K562 (cell line): ENCODE measurements around the gene SLC49A4. TPM values are rescaled to one million over a fixed set of nuclear protein-coding genes. Genes with fewer than 3 reads are reported as not detected.

Experiments
- C11orf30 ChIP-seq: fragments of 450-650 bp; IDR thresholded peaks from 2 replicates; pipeline ENCODE4 v1.6.1; 2016; ENCODE audit warnings: low read depth, mild to moderate bottlenecking
- KDM2B ChIP-seq: fragments of 250-450 bp; sonication (Bioruptor Pico); IDR thresholded peaks from 2 replicates; pipeline ENCODE4 v1.8.0; 2021; ENCODE audit warnings: mild to moderate bottlenecking, moderate library complexity
- RBM25 ChIP-seq: fragments of 200-400 bp; formaldehyde crosslinking; IDR thresholded peaks from 2 replicates; pipeline ENCODE4 v1.6.1; 2018; ENCODE audit warnings: low read length, low read depth, moderate library complexity; ENCODE audit not compliant: severe bottlenecking
- STAT5B ChIP-seq: fragments of 250-450 bp; sonication (Bioruptor Pico); IDR thresholded peaks from 2 replicates; pipeline ENCODE4 v1.8.0; 2021; ENCODE audit warnings: mild to moderate bottlenecking, inconsistent platforms
- TEAD1 ChIP-seq, 2 experiments: fragments of 450-650 bp in 1 of 2; sonication (generic) in 1 of 2; formaldehyde crosslinking; IDR thresholded peaks; 2 replicates each; pipeline versions ENCODE4 v1.4.0 to v1.8.0; 2020 to 2022; ENCODE audit warnings: mild to moderate bottlenecking in 2 of 2, missing genetic modification reagents in 1 of 2
- ZBTB34 ChIP-seq: fragments of 250-450 bp; sonication (Bioruptor Pico); IDR thresholded peaks from 2 replicates; pipeline ENCODE4 v1.8.0; 2021; ENCODE audit warnings: mild to moderate bottlenecking, moderate library complexity
- ZBTB5 ChIP-seq: fragments of 450-650 bp; IDR thresholded peaks from 2 replicates; pipeline ENCODE4 v1.6.1; 2017; ENCODE audit warnings: antibody characterized with exemption
- ZNF274 ChIP-seq: IDR thresholded peaks from 2 replicates; pipeline ENCODE4 v1.6.1; 2011; ENCODE audit warnings: low read depth, mild to moderate bottlenecking, low read length, moderate library complexity, borderline replicate concordance
- polyA plus RNA-seq, 8 experiments: library from polyadenylated mRNA; depleted of rRNA in 4 of 8; stranded (reverse) in 5 of 8; unstranded in 3 of 8; fragments of >200 nt; fragmentation: Nextera tagmentation in 2 of 8; fragmentation: Illumina TruSeq in 1 of 8; extraction: Ambion mirVana in 2 of 8; extraction: Trizol in 1 of 8; gene quantifications; 2 replicates each; pipeline versions ENCODE4 v1.2.1 to v1.2.3, GENCODE V29; 2011 to 2014; ENCODE audit warnings: inconsistent platforms in 1 of 8, missing spikeins in 1 of 8
- total RNA-seq, 7 experiments: library from RNA; depleted of rRNA in 6 of 7; stranded (reverse); fragments of >200 nt in 6 of 7; fragmentation: Illumina TruSeq in 2 of 7; extraction: Trizol in 2 of 7; gene quantifications; 2 replicates each; pipeline versions ENCODE4 v1.2.1 to v1.2.3, GENCODE V29; 2011 to 2021; ENCODE audit warnings: low replicate concordance in 1 of 7
- TF ChIP-seq, protein P1 (sequence below), 2 experiments: fragments of 450-650 bp in 1 of 2; sonication (generic) in 1 of 2; formaldehyde crosslinking; conservative IDR thresholded peaks; 2 replicates each; pipeline versions ENCODE4 v1.4.0 to v1.8.1; 2020 to 2022; ENCODE audit warnings: mild to moderate bottlenecking in 1 of 2, missing genetic modification reagents in 1 of 2
- TF ChIP-seq, protein P2 (sequence below): fragments of 450-650 bp; IDR thresholded peaks from 2 replicates; pipeline ENCODE4 v1.6.1; 2016; ENCODE audit warnings: low read depth, mild to moderate bottlenecking, moderate library complexity
- TF ChIP-seq, protein P3 (sequence below): sonication (generic); formaldehyde crosslinking; IDR thresholded peaks from 2 replicates; pipeline ENCODE4 v1.8.0; 2022; ENCODE audit warnings: mild to moderate bottlenecking, missing genetic modification reagents
- TF ChIP-seq, protein P4 (sequence below): sonication (generic); formaldehyde crosslinking; IDR thresholded peaks from 2 replicates; pipeline ENCODE4 v1.8.0; 2023; ENCODE audit warnings: missing genetic modification reagents, mild to moderate bottlenecking, borderline replicate concordance
- TF ChIP-seq, protein P5 (sequence below): IDR thresholded peaks from 3 replicates; pipeline ENCODE4 v1.6.1; 2011; ENCODE audit warnings: borderline replicate concordance, mild to moderate bottlenecking; ENCODE audit not compliant: insufficient read length, insufficient read depth

SLC49A4 gene
- total and polyA plus RNA-seq, 9 of the 15 experiments (the other 6 are each of a cell fraction or from before 2014, with no cell fraction given): 0.15 to 1.3 (median 0.83) TPM

GRCh38 chr3:122793568-122794416, 1.1 kb upstream of the SLC49A4 start, which contains the start of gene HSPBAP1 (continued):
- TF ChIP-seq RBM25 (no peak), STAT5B (no peak), ZNF274 (no peak), ZBTB34 (CRISPR knock-in tag) (no peak), C11orf30 (peak; percentile 34), KDM2B (CRISPR knock-in tag) (no peak), TEAD1 (CRISPR knock-in tag; IDR thresholded peaks at IDR 0.05) (peak in 1 of 2 experiments; percentile 51; a peak in 1 of 4 replicates), ZBTB5 (no peak)
- TF ChIP-seq, protein P1, sequence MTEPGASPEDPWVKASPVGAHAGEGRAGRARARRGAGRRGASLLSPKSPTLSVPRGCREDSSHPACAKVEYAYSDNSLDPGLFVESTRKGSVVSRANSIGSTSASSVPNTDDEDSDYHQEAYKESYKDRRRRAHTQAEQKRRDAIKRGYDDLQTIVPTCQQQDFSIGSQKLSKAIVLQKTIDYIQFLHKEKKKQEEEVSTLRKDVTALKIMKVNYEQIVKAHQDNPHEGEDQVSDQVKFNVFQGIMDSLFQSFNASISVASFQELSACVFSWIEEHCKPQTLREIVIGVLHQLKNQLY (CRISPR knock-in tag; conservative IDR thresholded peaks at IDR 0.05): no peak
- TF ChIP-seq, protein P2, sequence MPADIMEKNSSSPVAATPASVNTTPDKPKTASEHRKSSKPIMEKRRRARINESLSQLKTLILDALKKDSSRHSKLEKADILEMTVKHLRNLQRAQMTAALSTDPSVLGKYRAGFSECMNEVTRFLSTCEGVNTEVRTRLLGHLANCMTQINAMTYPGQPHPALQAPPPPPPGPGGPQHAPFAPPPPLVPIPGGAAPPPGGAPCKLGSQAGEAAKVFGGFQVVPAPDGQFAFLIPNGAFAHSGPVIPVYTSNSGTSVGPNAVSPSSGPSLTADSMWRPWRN: no peak
- TF ChIP-seq, protein P3, sequence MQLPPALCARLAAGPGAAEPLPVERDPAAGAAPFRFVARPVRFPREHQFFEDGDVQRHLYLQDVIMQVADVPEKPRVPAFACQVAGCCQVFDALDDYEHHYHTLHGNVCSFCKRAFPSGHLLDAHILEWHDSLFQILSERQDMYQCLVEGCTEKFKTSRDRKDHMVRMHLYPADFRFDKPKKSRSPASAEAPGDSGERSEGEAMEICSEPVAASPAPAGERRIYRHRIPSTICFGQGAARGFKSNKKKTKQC (CRISPR knock-in tag): peak; percentile 84; the same call in 1 of the 2 replicates
- TF ChIP-seq, protein P4, sequence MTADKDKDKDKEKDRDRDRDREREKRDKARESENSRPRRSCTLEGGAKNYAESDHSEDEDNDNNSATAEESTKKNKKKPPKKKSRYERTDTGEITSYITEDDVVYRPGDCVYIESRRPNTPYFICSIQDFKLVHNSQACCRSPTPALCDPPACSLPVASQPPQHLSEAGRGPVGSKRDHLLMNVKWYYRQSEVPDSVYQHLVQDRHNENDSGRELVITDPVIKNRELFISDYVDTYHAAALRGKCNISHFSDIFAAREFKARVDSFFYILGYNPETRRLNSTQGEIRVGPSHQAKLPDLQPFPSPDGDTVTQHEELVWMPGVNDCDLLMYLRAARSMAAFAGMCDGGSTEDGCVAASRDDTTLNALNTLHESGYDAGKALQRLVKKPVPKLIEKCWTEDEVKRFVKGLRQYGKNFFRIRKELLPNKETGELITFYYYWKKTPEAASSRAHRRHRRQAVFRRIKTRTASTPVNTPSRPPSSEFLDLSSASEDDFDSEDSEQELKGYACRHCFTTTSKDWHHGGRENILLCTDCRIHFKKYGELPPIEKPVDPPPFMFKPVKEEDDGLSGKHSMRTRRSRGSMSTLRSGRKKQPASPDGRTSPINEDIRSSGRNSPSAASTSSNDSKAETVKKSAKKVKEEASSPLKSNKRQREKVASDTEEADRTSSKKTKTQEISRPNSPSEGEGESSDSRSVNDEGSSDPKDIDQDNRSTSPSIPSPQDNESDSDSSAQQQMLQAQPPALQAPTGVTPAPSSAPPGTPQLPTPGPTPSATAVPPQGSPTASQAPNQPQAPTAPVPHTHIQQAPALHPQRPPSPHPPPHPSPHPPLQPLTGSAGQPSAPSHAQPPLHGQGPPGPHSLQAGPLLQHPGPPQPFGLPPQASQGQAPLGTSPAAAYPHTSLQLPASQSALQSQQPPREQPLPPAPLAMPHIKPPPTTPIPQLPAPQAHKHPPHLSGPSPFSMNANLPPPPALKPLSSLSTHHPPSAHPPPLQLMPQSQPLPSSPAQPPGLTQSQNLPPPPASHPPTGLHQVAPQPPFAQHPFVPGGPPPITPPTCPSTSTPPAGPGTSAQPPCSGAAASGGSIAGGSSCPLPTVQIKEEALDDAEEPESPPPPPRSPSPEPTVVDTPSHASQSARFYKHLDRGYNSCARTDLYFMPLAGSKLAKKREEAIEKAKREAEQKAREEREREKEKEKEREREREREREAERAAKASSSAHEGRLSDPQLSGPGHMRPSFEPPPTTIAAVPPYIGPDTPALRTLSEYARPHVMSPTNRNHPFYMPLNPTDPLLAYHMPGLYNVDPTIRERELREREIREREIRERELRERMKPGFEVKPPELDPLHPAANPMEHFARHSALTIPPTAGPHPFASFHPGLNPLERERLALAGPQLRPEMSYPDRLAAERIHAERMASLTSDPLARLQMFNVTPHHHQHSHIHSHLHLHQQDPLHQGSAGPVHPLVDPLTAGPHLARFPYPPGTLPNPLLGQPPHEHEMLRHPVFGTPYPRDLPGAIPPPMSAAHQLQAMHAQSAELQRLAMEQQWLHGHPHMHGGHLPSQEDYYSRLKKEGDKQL: no peak
- TF ChIP-seq, protein P5, sequence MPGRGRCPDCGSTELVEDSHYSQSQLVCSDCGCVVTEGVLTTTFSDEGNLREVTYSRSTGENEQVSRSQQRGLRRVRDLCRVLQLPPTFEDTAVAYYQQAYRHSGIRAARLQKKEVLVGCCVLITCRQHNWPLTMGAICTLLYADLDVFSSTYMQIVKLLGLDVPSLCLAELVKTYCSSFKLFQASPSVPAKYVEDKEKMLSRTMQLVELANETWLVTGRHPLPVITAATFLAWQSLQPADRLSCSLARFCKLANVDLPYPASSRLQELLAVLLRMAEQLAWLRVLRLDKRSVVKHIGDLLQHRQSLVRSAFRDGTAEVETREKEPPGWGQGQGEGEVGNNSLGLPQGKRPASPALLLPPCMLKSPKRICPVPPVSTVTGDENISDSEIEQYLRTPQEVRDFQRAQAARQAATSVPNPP: no peak
